H1 (cell line): Measurements from ENCODE around the gene PGLYRP2. TPM values are rescaled to one million over a fixed set of nuclear protein-coding genes. Genes with fewer than 3 reads are reported as not detected.

Experiments
- TAF1 ChIP-seq: IDR thresholded peaks from 2 replicates; pipeline ENCODE4 v1.6.1; 2011; ENCODE audit warnings: mild to moderate bottlenecking, low read depth, low read length
- polyA plus RNA-seq, 7 experiments: library from polyadenylated mRNA; depleted of rRNA in 3 of 7; stranded (reverse) in 5 of 7; unstranded in 2 of 7; fragments of >200 nt in 5 of 7; fragments of 200-250 nt in 2 of 7; gene quantifications; 1 replicate in 5 of 7; 2 replicates in 1 of 7; 4 replicates in 1 of 7; pipeline versions ENCODE4 v1.2.1 to v1.2.3, GENCODE V29; 2011 to 2013; ENCODE audit warnings: missing spikeins in 2 of 7, mixed read lengths in 2 of 7
- total RNA-seq: library from RNA; stranded (reverse); fragmentation: NEBNext Ultra II Directional; extraction: Animal tissue kit (Norgen Biotek cat#: 25700); gene quantifications from 2 replicates; pipeline ENCODE4 v1.2.1, GENCODE V29; 2021
- TF ChIP-seq, protein P1 (sequence below): fragments of 300-600 bp; sonication (generic); IDR thresholded peaks from 2 replicates; pipeline ENCODE4 v1.7.1; 2012; ENCODE audit warnings: low read length, moderate library complexity, mild to moderate bottlenecking, inconsistent platforms; ENCODE audit not compliant: insufficient replicate concordance

The PGLYRP2 gene
- total and polyA plus RNA-seq, 2 of the 8 experiments (the other 6 are each of a cell fraction or from before 2014, with no cell fraction given) = not detected

DNA sequence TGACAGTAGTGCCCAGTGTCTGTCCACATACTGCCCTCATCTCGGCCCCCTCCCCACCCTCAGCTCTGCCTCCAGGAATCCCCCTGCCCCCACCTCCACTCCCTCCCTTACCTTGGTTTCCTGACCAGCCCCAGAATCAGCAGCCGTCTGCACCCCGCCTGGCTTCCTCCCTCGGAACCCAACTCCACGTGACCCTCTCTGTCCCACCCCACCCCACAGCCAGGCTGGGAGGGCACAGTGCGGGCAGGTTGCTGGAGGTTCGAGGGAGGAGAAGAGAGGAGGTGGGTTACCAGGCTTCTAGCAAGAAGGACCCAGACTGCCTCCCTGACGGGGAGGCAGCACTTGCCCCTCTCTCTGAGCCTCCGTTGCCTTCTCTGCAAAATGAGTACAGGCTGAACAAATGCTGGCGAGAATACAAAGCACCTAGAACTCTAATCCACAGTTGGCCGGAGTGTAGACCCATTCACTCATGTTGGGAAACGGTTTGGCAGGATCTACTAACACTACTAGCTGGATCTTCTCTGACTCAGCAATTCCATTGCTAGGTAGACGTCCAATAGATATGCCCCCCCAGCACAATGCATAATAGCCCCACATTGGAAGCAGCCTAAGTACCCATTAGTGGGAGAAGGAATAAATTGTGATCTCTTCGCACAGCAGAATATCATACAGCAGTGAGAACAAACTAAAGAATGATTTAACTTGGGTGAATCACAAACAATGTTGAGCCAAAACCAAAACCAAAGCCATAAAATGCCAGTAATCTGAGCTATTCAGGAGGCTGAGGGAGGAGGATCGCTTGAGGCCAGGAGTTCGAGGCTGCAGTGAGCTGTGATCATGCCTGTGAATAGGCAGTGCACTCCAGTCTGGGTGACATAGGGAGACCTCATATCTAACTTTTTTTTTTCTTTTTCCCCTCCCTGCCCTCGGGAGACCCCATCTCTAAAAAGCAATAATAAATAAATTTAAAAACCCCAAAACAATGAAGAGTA, 14.6 kb downstream of the PGLYRP2 start, which contains the start of gene RASAL3 (continued):
- TF ChIP-seq, protein P1, sequence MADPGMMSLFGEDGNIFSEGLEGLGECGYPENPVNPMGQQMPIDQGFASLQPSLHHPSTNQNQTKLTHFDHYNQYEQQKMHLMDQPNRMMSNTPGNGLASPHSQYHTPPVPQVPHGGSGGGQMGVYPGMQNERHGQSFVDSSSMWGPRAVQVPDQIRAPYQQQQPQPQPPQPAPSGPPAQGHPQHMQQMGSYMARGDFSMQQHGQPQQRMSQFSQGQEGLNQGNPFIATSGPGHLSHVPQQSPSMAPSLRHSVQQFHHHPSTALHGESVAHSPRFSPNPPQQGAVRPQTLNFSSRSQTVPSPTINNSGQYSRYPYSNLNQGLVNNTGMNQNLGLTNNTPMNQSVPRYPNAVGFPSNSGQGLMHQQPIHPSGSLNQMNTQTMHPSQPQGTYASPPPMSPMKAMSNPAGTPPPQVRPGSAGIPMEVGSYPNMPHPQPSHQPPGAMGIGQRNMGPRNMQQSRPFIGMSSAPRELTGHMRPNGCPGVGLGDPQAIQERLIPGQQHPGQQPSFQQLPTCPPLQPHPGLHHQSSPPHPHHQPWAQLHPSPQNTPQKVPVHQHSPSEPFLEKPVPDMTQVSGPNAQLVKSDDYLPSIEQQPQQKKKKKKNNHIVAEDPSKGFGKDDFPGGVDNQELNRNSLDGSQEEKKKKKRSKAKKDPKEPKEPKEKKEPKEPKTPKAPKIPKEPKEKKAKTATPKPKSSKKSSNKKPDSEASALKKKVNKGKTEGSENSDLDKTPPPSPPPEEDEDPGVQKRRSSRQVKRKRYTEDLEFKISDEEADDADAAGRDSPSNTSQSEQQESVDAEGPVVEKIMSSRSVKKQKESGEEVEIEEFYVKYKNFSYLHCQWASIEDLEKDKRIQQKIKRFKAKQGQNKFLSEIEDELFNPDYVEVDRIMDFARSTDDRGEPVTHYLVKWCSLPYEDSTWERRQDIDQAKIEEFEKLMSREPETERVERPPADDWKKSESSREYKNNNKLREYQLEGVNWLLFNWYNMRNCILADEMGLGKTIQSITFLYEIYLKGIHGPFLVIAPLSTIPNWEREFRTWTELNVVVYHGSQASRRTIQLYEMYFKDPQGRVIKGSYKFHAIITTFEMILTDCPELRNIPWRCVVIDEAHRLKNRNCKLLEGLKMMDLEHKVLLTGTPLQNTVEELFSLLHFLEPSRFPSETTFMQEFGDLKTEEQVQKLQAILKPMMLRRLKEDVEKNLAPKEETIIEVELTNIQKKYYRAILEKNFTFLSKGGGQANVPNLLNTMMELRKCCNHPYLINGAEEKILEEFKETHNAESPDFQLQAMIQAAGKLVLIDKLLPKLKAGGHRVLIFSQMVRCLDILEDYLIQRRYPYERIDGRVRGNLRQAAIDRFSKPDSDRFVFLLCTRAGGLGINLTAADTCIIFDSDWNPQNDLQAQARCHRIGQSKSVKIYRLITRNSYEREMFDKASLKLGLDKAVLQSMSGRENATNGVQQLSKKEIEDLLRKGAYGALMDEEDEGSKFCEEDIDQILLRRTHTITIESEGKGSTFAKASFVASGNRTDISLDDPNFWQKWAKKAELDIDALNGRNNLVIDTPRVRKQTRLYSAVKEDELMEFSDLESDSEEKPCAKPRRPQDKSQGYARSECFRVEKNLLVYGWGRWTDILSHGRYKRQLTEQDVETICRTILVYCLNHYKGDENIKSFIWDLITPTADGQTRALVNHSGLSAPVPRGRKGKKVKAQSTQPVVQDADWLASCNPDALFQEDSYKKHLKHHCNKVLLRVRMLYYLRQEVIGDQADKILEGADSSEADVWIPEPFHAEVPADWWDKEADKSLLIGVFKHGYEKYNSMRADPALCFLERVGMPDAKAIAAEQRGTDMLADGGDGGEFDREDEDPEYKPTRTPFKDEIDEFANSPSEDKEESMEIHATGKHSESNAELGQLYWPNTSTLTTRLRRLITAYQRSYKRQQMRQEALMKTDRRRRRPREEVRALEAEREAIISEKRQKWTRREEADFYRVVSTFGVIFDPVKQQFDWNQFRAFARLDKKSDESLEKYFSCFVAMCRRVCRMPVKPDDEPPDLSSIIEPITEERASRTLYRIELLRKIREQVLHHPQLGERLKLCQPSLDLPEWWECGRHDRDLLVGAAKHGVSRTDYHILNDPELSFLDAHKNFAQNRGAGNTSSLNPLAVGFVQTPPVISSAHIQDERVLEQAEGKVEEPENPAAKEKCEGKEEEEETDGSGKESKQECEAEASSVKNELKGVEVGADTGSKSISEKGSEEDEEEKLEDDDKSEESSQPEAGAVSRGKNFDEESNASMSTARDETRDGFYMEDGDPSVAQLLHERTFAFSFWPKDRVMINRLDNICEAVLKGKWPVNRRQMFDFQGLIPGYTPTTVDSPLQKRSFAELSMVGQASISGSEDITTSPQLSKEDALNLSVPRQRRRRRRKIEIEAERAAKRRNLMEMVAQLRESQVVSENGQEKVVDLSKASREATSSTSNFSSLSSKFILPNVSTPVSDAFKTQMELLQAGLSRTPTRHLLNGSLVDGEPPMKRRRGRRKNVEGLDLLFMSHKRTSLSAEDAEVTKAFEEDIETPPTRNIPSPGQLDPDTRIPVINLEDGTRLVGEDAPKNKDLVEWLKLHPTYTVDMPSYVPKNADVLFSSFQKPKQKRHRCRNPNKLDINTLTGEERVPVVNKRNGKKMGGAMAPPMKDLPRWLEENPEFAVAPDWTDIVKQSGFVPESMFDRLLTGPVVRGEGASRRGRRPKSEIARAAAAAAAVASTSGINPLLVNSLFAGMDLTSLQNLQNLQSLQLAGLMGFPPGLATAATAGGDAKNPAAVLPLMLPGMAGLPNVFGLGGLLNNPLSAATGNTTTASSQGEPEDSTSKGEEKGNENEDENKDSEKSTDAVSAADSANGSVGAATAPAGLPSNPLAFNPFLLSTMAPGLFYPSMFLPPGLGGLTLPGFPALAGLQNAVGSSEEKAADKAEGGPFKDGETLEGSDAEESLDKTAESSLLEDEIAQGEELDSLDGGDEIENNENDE = no peak
- no peak for TF ChIP-seq TAF1
